Osteocyte (in vitro differentiated cells): ENCODE results near the gene CERCAM. TPM values are rescaled to one million over a fixed set of nuclear protein-coding genes. Genes with fewer than 3 reads are reported as not detected.

Experiments used
- DNase-seq: peaks from one replicate; pipeline ENCODE4 v3.0.0; 2021; ENCODE audit warnings: mixed read lengths; ENCODE audit not compliant: unreplicated experiment; ENCODE audit errors: extremely low spot score
- H3K27ac Mint-ChIP-seq: one replicate; pipeline ENCODE4 v1.8.0; 2021; ENCODE audit warnings: mild to moderate bottlenecking, mixed read lengths; ENCODE audit not compliant: unreplicated experiment
- H3K27me3 Mint-ChIP-seq: one replicate; pipeline ENCODE4 v1.8.0; 2021; ENCODE audit warnings: mixed read lengths; ENCODE audit not compliant: unreplicated experiment
- H3K36me3 Mint-ChIP-seq: one replicate; pipeline ENCODE4 v1.8.0; 2021; ENCODE audit warnings: mixed read lengths; ENCODE audit not compliant: unreplicated experiment
- H3K4me1 Mint-ChIP-seq: one replicate; pipeline ENCODE4 v1.8.0; 2021; ENCODE audit warnings: mixed read lengths; ENCODE audit not compliant: unreplicated experiment
- H3K4me3 Mint-ChIP-seq: one replicate; pipeline ENCODE4 v1.8.0; 2021; ENCODE audit warnings: mild to moderate bottlenecking, moderate library complexity, mixed read lengths; ENCODE audit not compliant: unreplicated experiment
- H3K9me3 Mint-ChIP-seq: one replicate; pipeline ENCODE4 v1.8.0; 2021; ENCODE audit warnings: mixed read lengths; ENCODE audit not compliant: unreplicated experiment
- total RNA-seq: library from RNA; stranded (reverse); gene quantifications from 2 replicates; pipeline ENCODE4 v1.2.1, GENCODE V29; 2021
- TF ChIP-seq, protein P1 (sequence below): fragments of 200-600 bp; sonication (generic); IDR thresholded peaks from 2 replicates; pipeline ENCODE4 v1.5.0; 2021; ENCODE audit warnings: antibody characterized with exemption, mild to moderate bottlenecking, moderate library complexity

Gene CERCAM
- total RNA-seq, 1 donor from 2014 or later = 128 TPM

DNA sequence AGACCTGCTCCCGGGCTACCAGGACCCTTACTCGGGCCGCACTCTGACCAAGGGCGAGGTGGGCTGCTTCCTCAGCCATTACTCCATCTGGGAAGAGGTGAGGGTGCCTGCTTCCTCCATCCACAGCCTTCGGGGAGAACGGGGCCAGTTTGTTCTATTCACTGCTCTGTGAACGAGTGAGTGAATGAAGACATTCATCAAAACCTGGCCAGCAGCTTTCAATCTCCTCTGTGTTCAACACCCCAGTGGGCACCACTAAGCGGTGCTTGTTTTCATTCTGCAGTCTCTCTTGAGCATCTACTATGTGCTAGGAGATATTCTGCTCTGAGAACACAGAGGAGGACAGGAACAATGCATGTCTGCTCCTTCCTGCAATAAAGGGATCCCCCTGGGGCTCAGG lies 10.6 kb downstream of the CERCAM start:
- H3K36me3 Mint-ChIP-seq = peaks cover 9% of the 10 kb centered on the region
- no peaks in the 10 kb centered on the region for H3K4me1 Mint-ChIP-seq
- DNase-seq = no peak
- H3K27me3 Mint-ChIP-seq = no peaks in the 10 kb centered on the region
- H3K9me3 Mint-ChIP-seq = no peaks in the 10 kb centered on the region
- no peak overlapping the region for H3K27ac Mint-ChIP-seq
- TF ChIP-seq, protein P1, sequence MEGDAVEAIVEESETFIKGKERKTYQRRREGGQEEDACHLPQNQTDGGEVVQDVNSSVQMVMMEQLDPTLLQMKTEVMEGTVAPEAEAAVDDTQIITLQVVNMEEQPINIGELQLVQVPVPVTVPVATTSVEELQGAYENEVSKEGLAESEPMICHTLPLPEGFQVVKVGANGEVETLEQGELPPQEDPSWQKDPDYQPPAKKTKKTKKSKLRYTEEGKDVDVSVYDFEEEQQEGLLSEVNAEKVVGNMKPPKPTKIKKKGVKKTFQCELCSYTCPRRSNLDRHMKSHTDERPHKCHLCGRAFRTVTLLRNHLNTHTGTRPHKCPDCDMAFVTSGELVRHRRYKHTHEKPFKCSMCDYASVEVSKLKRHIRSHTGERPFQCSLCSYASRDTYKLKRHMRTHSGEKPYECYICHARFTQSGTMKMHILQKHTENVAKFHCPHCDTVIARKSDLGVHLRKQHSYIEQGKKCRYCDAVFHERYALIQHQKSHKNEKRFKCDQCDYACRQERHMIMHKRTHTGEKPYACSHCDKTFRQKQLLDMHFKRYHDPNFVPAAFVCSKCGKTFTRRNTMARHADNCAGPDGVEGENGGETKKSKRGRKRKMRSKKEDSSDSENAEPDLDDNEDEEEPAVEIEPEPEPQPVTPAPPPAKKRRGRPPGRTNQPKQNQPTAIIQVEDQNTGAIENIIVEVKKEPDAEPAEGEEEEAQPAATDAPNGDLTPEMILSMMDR = no peak
- H3K4me3 Mint-ChIP-seq = no peak overlapping the region

DNA sequence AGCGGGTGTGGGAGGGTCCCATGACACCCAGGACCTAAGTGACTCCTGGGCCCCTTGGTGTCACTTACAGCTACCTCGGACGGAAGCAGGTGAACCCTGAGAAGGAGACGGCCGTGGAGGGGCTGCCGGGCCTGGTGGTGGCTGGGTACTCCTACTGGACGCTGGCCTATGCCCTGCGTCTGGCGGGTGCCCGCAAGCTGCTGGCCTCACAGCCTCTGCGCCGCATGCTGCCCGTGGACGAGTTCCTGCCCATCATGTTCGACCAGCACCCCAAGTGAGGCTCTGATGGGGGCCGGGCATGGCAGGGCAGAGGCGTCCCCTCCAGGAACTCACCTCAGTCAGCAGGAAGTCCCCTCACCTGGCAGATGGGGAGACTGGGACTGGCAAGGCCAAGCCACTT lies 13.7 kb downstream of the CERCAM start:
- Mint-ChIP-seq H3K36me3 (no peaks in the 10 kb centered on the region), H3K4me3 (no peak overlapping the region), H3K9me3 (no peaks in the 10 kb centered on the region), H3K27me3 (no peaks in the 10 kb centered on the region), H3K4me1 (no peaks in the 10 kb centered on the region), H3K27ac (no peak overlapping the region)
- TF ChIP-seq, protein P1 = no peak
- no peak for DNase-seq

DNA sequence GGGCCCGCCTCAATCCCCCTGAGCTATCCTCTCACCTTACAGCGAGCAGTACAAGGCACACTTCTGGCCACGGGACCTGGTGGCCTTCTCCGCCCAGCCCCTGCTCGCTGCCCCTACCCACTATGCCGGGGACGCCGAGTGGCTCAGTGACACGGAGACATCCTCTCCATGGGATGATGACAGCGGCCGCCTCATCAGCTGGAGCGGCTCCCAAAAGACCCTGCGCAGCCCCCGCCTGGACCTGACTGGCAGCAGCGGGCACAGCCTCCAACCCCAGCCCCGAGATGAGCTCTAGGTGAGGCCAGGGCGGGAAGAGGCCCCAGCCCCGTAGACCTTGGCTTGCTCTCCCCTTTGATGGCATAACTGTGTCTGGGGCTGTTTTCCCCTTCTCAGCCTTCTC lies 15.0 kb downstream of the CERCAM start:
- Mint-ChIP-seq H3K36me3 (no peaks in the 10 kb centered on the region), H3K27me3 (no peaks in the 10 kb centered on the region), H3K9me3 (no peaks in the 10 kb centered on the region), H3K27ac (no peak overlapping the region), H3K4me3 (no peak overlapping the region), H3K4me1 (no peaks in the 10 kb centered on the region)
- TF ChIP-seq, protein P1 = no peak
- no peak for DNase-seq

DNA sequence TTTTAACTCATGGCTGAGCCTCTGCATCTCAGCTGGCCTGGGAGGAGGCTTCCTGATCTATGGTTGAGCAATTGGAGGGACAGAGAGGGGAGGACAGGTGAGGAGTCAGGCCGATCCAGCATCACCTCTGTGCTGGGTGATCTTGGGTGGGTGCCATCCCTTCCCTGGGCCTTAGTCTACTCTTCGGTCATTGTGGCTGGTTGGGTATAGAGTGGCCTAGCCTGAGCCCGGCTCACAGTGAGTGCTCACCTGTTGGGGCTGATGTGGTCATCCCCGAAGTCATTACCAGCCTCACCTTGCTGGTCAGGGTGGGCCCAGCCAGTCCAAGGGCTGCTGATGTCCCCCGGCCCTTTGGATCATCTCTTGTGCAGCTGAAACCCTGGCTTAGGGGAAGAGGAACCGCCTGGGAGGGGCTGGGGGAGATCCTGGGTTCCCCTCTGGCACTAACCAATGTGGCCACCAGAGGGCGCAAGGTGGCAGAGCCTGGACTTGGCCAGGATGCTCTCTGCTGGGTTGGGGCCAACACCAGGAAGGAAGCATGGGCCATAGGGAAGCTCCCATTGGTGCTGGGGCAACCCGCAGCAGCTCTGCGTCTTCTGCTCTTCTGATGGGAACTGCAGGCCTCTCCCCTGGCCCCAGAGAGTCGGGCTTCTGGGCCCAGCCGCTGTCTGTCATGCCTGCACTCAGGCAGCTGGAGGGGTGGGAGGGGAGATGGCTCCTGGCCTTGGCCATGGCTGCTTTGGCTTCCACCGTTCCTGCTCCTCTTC lies 17.9 kb downstream of the CERCAM start:
- TF ChIP-seq, protein P1 = no peak
- H3K4me1 Mint-ChIP-seq = no peaks in the 10 kb centered on the region
- no peaks in the 10 kb centered on the region for H3K27me3 Mint-ChIP-seq
- no peaks in the 10 kb centered on the region for H3K9me3 Mint-ChIP-seq
- no peak overlapping the region for H3K4me3 Mint-ChIP-seq
- peak; percentile 94 for DNase-seq
- no peaks in the 10 kb centered on the region for H3K36me3 Mint-ChIP-seq
- no peak overlapping the region for H3K27ac Mint-ChIP-seq

DNA sequence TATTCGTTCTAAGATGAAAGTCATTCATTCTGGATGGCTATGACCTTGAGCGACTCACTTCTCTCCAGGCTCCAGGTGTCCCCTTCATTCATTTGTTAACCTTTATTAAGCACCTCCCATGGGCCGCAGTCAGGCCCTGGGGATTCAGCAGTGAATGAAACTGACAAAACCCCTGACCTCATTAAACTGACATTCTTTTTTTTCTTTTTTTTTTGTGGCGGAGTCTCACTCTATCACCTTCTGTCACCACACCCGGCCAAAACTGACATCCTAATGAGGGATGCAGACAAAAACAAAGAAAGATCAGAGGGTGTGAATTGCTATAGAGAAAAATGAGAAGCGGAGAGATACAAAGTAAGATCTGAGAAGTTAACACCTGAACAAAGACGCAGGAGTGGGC lies 18.6 kb downstream of the CERCAM start:
- no peak overlapping the region for H3K27ac Mint-ChIP-seq
- no peaks in the 10 kb centered on the region for H3K4me1 Mint-ChIP-seq

More for the DNA sequence above, 18.6 kb downstream of the CERCAM start:
- TF ChIP-seq, protein P1 = no peak
- no peaks in the 10 kb centered on the region for H3K9me3 Mint-ChIP-seq
- H3K4me3 Mint-ChIP-seq = no peak overlapping the region
- H3K36me3 Mint-ChIP-seq = no peaks in the 10 kb centered on the region
- no peaks in the 10 kb centered on the region for H3K27me3 Mint-ChIP-seq
- DNase-seq = no peak
